ENCODE results near the gene CLIP1. TPM values are rescaled to one million over a fixed set of nuclear protein-coding genes. Genes with fewer than 3 reads are reported as not detected.

Gene CLIP1
- total RNA-seq, 1 experiment from 2014 or later, result 42.9 TPM

GRCh38 chr12:122333142-122334087 lies 89.1 kb downstream of the CLIP1 start:
- H3K4me2 ChIP-seq (ENCODE audit: low read length), result no peak overlapping the region

More at GRCh38 chr12:122333142-122334087, 89.1 kb downstream of the CLIP1 start:
- no peaks in the 10 kb centered on the region for H3K27me3 ChIP-seq (ENCODE audit: insufficient read depth, low read length)
- H3K4me1 ChIP-seq (ENCODE audit: control insufficient read depth in 1 of 2, insufficient read depth in 2 of 2, low read length in 2 of 2), result no peaks in the 10 kb centered on the region
- H2AFZ ChIP-seq (ENCODE audit: low read depth, low read length, poor library complexity, severe bottlenecking), result no peak overlapping the region
- no peaks in the 10 kb centered on the region for H3K79me2 ChIP-seq (ENCODE audit: insufficient read depth, low read length)
- H3K36me3 ChIP-seq (ENCODE audit: control insufficient read depth in 1 of 2, insufficient read depth in 2 of 2, low read length in 2 of 2), result peaks cover 9 to 15% of the 10 kb centered on the region in 2 experiments; a peak in 3 of 4 replicates
- no peaks in the 10 kb centered on the region for H3K9me2 ChIP-seq (ENCODE audit: insufficient read depth)
- no peaks in the 10 kb centered on the region for H4K20me1 ChIP-seq (ENCODE audit: insufficient read depth)
- no peak overlapping the region for H3K9ac ChIP-seq (ENCODE audit: low read length)
- CTCF ChIA-PET, result interaction anchor here (1.4 kb wide), 1 partner anchor 138 kb away, joined by 4 read pairs; no protein-coding TSS in a partner anchor
- no peak overlapping the region for H3K4me3 ChIP-seq (replicated peaks in 1 of 2; ENCODE audit: low read depth in 1 of 2, low read length in 2 of 2)
- RAD21 ChIA-PET (ENCODE audit: low non-redundant PET in 1 of 2, low total read pairs in 2 of 2, uncharacterized antibody in 2 of 2, unreplicated experiment in 2 of 2), result no interaction called here
- DNase-seq (ENCODE audit: low read depth, low spot score), result no peak
- POLR2A ChIA-PET, result no interaction called here
- H3K27ac ChIP-seq (ENCODE audit: low read depth, low read length), result no peak overlapping the region
- no peaks in the 10 kb centered on the region for H3K9me3 ChIP-seq (ENCODE audit: control insufficient read depth in 1 of 2, insufficient read depth in 1 of 2, low read depth in 1 of 2, low read length in 2 of 2)
- no TSS peak for BruUV-seq (replicated peaks)
- intact Hi-C loops (cut with micrococcal nuclease), result no loop called here
- no peak for TF ChIP-seq YY1 (IDR thresholded peaks at IDR 0.05; ENCODE audit: extremely low read depth, insufficient replicate concordance, low read depth, low read length)
- TF ChIP-seq CEBPB (IDR thresholded peaks at IDR 0.05; ENCODE audit: low read depth), result no peak
- TF ChIP-seq TCF7L2 (IDR thresholded peaks at IDR 0.05; ENCODE audit: borderline replicate concordance, extremely low read depth, insufficient read depth, insufficient read length), result no peak
- no peak for TF ChIP-seq EGR1 (IDR thresholded peaks at IDR 0.05; ENCODE audit: low read depth)
- no peak for TF ChIP-seq EZH2 (IDR thresholded peaks at IDR 0.05)
- TF ChIP-seq ZBTB33 (IDR thresholded peaks at IDR 0.05; ENCODE audit: extremely low read depth, insufficient replicate concordance, low read length), result no peak
- TF ChIP-seq CTCF (IDR thresholded peaks at IDR 0.05 in 2 of 3, conservative IDR thresholded peaks at IDR 0.05 in 1 of 3; ENCODE audit: borderline replicate concordance in 1 of 3, insufficient read depth in 1 of 3, low read depth in 2 of 3, low read length in 2 of 3), result no peak
- no peak for TF ChIP-seq FOSL1 (IDR thresholded peaks at IDR 0.05; ENCODE audit: low read depth)
- no peak for TF ChIP-seq ELF1 (IDR thresholded peaks at IDR 0.05; ENCODE audit: borderline replicate concordance, low read depth)
- TF ChIP-seq ZFX (IDR thresholded peaks at IDR 0.05), result no peak
- no peak for TF ChIP-seq SIN3A (IDR thresholded peaks at IDR 0.05; ENCODE audit: low read depth)
- no peak for TF ChIP-seq SRF (IDR thresholded peaks at IDR 0.05; ENCODE audit: low read depth)
- TF ChIP-seq RAD21 (IDR thresholded peaks at IDR 0.05; ENCODE audit: low read depth), result no peak
- no peak for TF ChIP-seq REST (IDR thresholded peaks at IDR 0.05; ENCODE audit: low read depth)
- TF ChIP-seq ATF3 (IDR thresholded peaks at IDR 0.05), result no peak
- no peak for TF ChIP-seq MAX (IDR thresholded peaks at IDR 0.05)
- no peak for TF ChIP-seq JUND (IDR thresholded peaks at IDR 0.05)
- no peak for ATAC-seq

Measured in HCT116 (cell line).